Measurements from ENCODE around the gene PCDH20. TPM values are rescaled to one million over a fixed set of nuclear protein-coding genes. Genes with fewer than 3 reads are reported as not detected.

Gene PCDH20
- polyA plus RNA-seq, 1 experiment, result not detected

- Histone ChIP-seq H3K36me3 (ENCODE audit: control insufficient read depth, insufficient read depth, low read length) (no peaks in the 10 kb centered on the region), H3K27me3 (ENCODE audit: control insufficient read depth, insufficient read depth, low read length) (no peaks in the 10 kb centered on the region), H3K4me3 (ENCODE audit: low read depth, low read length) (no peak overlapping the region)
- POLR2A ChIA-PET, result no interaction called here
- CTCF ChIA-PET, result interaction anchor here (3.4 kb wide), 1 partner anchor 963 kb away, joined by 13 read pairs; no protein-coding TSS in a partner anchor
- TF ChIP-seq CTCF (IDR thresholded peaks at IDR 0.05; ENCODE audit: insufficient read depth, low read depth, low read length), result no peak
- DNase-seq (ENCODE audit: low read depth), result no peak
Measured at GRCh38 chr13:61410266-61410665, 5.4 kb downstream of the PCDH20 start.

GRCh38 chr13:61408571-61408970, 7.1 kb downstream of the PCDH20 start:
- Histone ChIP-seq H3K36me3 (ENCODE audit: control insufficient read depth, insufficient read depth, low read length) (no peaks in the 10 kb centered on the region), H3K4me3 (ENCODE audit: low read depth, low read length) (no peak overlapping the region), H3K27me3 (ENCODE audit: control insufficient read depth, insufficient read depth, low read length) (no peaks in the 10 kb centered on the region)
- ChIA-PET CTCF (interaction anchor here (3.4 kb wide), 1 partner anchor 961 kb away, joined by 13 read pairs; no protein-coding TSS in a partner anchor), POLR2A (no interaction called here)
- DNase-seq (ENCODE audit: low read depth), result no peak
- TF ChIP-seq CTCF (IDR thresholded peaks at IDR 0.05; ENCODE audit: insufficient read depth, low read depth, low read length), result no peak

GRCh38 chr13:61406275-61406674, 9.4 kb downstream of the PCDH20 start:
- POLR2A ChIA-PET, result no interaction called here
- TF ChIP-seq CTCF (IDR thresholded peaks at IDR 0.05; ENCODE audit: insufficient read depth, low read depth, low read length), result no peak
- CTCF ChIA-PET, result no interaction called here
- no peak for DNase-seq (ENCODE audit: low read depth)
- H3K27me3 ChIP-seq (ENCODE audit: control insufficient read depth, insufficient read depth, low read length), result no peaks in the 10 kb centered on the region
- H3K36me3 ChIP-seq (ENCODE audit: control insufficient read depth, insufficient read depth, low read length), result no peaks in the 10 kb centered on the region
- H3K4me3 ChIP-seq (ENCODE audit: low read depth, low read length), result no peak overlapping the region

GRCh38 chr13:61396121-61396520, 19.5 kb downstream of the PCDH20 start:
- POLR2A ChIA-PET, result no interaction called here
- CTCF ChIA-PET, result no interaction called here
- DNase-seq (ENCODE audit: low read depth), result no peak

GRCh38 chr13:61391426-61391825, 24.2 kb downstream of the PCDH20 start:
- POLR2A ChIA-PET, result no interaction called here
- TF ChIP-seq CTCF (IDR thresholded peaks at IDR 0.05; ENCODE audit: insufficient read depth, low read depth, low read length), result no peak

More at GRCh38 chr13:61396121-61396520, 19.5 kb downstream of the PCDH20 start:
- TF ChIP-seq CTCF (IDR thresholded peaks at IDR 0.05; ENCODE audit: insufficient read depth, low read depth, low read length), result no peak
- Histone ChIP-seq H3K27me3 (ENCODE audit: control insufficient read depth, insufficient read depth, low read length) (no peaks in the 10 kb centered on the region), H3K4me3 (ENCODE audit: low read depth, low read length) (no peak overlapping the region), H3K36me3 (ENCODE audit: control insufficient read depth, insufficient read depth, low read length) (no peaks in the 10 kb centered on the region)

More at GRCh38 chr13:61391426-61391825, 24.2 kb downstream of the PCDH20 start:
- no peaks in the 10 kb centered on the region for H3K36me3 ChIP-seq (ENCODE audit: control insufficient read depth, insufficient read depth, low read length)
- H3K4me3 ChIP-seq (ENCODE audit: low read depth, low read length), result no peak overlapping the region
- H3K27me3 ChIP-seq (ENCODE audit: control insufficient read depth, insufficient read depth, low read length), result no peaks in the 10 kb centered on the region
- CTCF ChIA-PET, result no interaction called here
- DNase-seq (ENCODE audit: low read depth), result no peak
